Effector memory CD4-positive, alpha-beta T cell (primary cell): ENCODE results near the gene TRAPPC5.

ENCODE experiments used
- DNase-seq, 3 donors: peaks; one replicate each; pipeline ENCODE4 v3.0.0-alpha.2; 2020
- H3K27ac ChIP-seq: 2 replicates; pipeline ENCODE4 v1.7.0; 2013; ENCODE audit warnings: mild to moderate bottlenecking, low read length, moderate library complexity; ENCODE audit not compliant: insufficient read depth, poor library complexity, severe bottlenecking
- H3K27me3 ChIP-seq: replicated peaks from 2 replicates; pipeline ENCODE4 v1.7.0; 2013; ENCODE audit warnings: mild to moderate bottlenecking, low read length; ENCODE audit not compliant: insufficient read depth, control insufficient read depth, poor library complexity, severe bottlenecking
- H3K36me3 ChIP-seq: 2 replicates; pipeline ENCODE4 v1.7.0; 2013; ENCODE audit warnings: mild to moderate bottlenecking, low read length, moderate library complexity; ENCODE audit not compliant: control insufficient read depth, insufficient read depth
- H3K4me1 ChIP-seq: 2 replicates; pipeline ENCODE4 v1.7.0; 2013; ENCODE audit warnings: low read length, mild to moderate bottlenecking; ENCODE audit not compliant: control insufficient read depth, insufficient read depth, poor library complexity, severe bottlenecking
- H3K4me3 ChIP-seq: 2 replicates; pipeline ENCODE4 v1.7.0; 2013; ENCODE audit warnings: low read length, low read depth, mild to moderate bottlenecking; ENCODE audit not compliant: insufficient read depth, poor library complexity, severe bottlenecking
- H3K9me3 ChIP-seq: 2 replicates; pipeline ENCODE4 v1.7.0; 2013; ENCODE audit warnings: mild to moderate bottlenecking, low read length, moderate library complexity; ENCODE audit not compliant: control insufficient read depth

Gene TRAPPC5

DNA sequence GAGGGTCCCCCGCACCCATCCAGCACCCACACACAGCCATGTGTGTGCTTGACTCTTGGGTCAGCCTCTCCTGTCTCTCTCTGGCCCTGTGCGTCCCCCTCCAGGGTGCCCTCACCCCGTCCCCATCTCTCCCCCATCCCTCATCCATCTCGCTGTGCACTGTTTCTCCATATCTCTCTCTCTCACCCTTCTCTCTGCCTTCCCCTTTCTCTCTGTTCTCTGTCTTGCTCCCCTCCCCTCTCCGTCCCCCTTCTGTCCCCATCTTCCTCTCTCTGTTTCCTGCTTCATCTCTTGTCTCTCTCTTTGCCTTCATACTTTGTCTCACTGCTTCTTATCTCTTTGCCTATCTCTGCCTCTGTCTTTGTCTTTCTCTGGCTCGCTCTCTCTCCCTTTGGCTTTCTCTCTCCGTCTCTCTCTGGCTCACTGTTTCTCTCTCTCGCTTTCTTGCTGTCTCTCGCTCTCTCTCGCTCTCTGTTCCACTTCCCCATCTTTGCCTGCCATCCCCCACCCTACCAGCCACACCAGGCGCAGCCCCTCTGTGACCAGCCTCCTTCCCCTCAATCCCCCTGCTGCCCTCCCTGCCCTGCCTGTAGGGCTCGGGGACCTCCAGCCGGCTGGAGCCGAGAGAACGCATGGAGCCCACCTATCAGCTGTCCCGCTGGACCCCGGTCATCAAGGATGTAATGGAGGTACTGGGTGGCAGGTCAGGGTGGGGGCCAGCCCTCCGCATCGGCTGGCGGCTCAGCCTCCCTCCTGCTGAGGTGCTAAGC, 34.8 kb upstream of the TRAPPC5 start:
- Histone ChIP-seq H3K36me3 (peaks cover 19% of the 10 kb centered on the region), H3K9me3 (no peaks in the 10 kb centered on the region), H3K4me1 (no peaks in the 10 kb centered on the region), H3K27ac (no peak overlapping the region), H3K27me3 (no peaks in the 10 kb centered on the region), H3K4me3 (no peak overlapping the region)
- DNase-seq = no peak

DNA sequence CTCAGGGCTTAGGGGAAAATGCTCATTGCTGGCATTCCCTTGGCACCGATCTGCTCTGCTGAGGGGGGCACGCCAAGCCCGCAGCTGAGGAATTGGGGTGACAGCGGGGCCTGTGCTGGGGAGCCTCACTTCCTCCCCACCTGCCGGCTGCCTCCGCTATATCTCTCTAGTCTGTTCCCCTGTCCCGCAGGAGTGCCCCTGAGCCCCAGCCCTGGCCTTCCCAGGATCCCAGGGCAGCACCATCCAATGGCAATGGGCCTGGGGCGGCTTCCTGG, 34.3 kb upstream of the TRAPPC5 start:
- Histone ChIP-seq H3K27me3 (no peaks in the 10 kb centered on the region), H3K27ac (no peak overlapping the region), H3K4me3 (no peak overlapping the region), H3K4me1 (no peaks in the 10 kb centered on the region), H3K9me3 (no peaks in the 10 kb centered on the region), H3K36me3 (peaks cover 19% of the 10 kb centered on the region)
- DNase-seq = no peak

- H3K27me3 ChIP-seq = no peaks in the 10 kb centered on the region
- no peak overlapping the region for H3K27ac ChIP-seq
- no peak for DNase-seq
- H3K9me3 ChIP-seq = no peaks in the 10 kb centered on the region
- peaks cover 4% of the 10 kb centered on the region for H3K4me1 ChIP-seq
- H3K36me3 ChIP-seq = peaks cover 14% of the 10 kb centered on the region
- H3K4me3 ChIP-seq = no peak overlapping the region
Observed at GRCh38 chr19:7647156-7647555, 33.5 kb upstream of the TRAPPC5 start.

GRCh38 chr19:7648265-7649014, 32.2 kb upstream of the TRAPPC5 start:
- Histone ChIP-seq H3K36me3 (peaks cover 7% of the 10 kb centered on the region), H3K9me3 (no peaks in the 10 kb centered on the region), H3K4me1 (peaks cover 4% of the 10 kb centered on the region), H3K4me3 (no peak overlapping the region), H3K27ac (no peak overlapping the region), H3K27me3 (no peaks in the 10 kb centered on the region)
- DNase-seq = no peak

DNA sequence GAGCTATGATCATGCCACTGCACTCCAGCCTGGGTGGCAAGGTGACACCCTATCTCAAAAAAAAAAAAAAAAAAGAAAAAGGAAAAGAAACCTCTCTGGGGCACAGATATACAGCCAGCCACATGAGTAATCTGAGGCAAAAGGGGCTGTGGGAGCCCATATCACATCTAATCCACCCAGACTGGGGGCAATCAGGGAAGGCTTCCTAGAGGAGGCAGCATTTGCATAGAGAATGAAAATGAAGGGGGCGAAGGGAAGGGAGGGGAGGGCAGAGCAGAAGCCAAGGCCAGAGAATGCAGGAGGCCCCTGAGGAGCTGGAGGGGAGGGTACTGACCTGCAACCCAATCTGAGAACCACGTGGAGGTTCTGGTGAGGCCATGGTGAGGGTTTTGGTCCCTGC, 30.5 kb upstream of the TRAPPC5 start:
- Histone ChIP-seq H3K36me3 (peaks cover under 1% of the 10 kb centered on the region), H3K9me3 (no peaks in the 10 kb centered on the region), H3K27me3 (no peaks in the 10 kb centered on the region), H3K4me1 (peaks cover 4% of the 10 kb centered on the region), H3K4me3 (no peak overlapping the region), H3K27ac (no peak overlapping the region)
- DNase-seq = no peak

- H3K9me3 ChIP-seq = no peaks in the 10 kb centered on the region
- H3K4me1 ChIP-seq = peaks cover 4% of the 10 kb centered on the region
- peak overlapping the region; percentile 48 for H3K27ac ChIP-seq
- DNase-seq = peak; percentile 78 to 87 (median 86)
- peak overlapping the region; percentile 35 for H3K4me3 ChIP-seq
- H3K36me3 ChIP-seq = no peaks in the 10 kb centered on the region
- no peaks in the 10 kb centered on the region for H3K27me3 ChIP-seq
Observed at GRCh38 chr19:7652061-7652641, 28.5 kb upstream of the TRAPPC5 start.

DNA sequence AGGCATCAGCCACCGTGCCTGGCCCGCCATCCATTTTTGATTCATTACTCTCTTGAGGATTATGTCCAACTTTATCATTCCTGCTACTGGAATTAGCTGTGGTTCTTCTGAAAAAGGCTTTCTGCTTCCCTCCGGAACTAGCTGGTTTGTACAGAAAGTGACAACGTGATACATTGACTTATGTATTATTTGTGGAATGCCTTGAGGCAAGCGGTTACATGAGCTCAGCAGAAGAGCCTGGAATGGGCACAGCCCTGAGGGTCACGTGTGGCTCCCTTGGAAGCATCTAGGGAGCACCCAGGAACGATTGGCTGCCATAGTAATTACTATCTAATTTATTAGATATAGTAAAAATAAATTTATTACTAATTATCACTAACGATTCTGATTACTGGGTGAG, 26.2 kb upstream of the TRAPPC5 start:
- H3K9me3 ChIP-seq = no peaks in the 10 kb centered on the region
- peaks cover 11% of the 10 kb centered on the region for H3K4me1 ChIP-seq
- no peaks in the 10 kb centered on the region for H3K36me3 ChIP-seq
- H3K4me3 ChIP-seq = no peak overlapping the region
- no peak for DNase-seq
- no peaks in the 10 kb centered on the region for H3K27me3 ChIP-seq
- no peak overlapping the region for H3K27ac ChIP-seq

GRCh38 chr19:7655581-7655980, 25.1 kb upstream of the TRAPPC5 start:
- Histone ChIP-seq H3K4me1 (peaks cover 11% of the 10 kb centered on the region), H3K4me3 (no peak overlapping the region), H3K9me3 (no peaks in the 10 kb centered on the region), H3K36me3 (no peaks in the 10 kb centered on the region), H3K27me3 (no peaks in the 10 kb centered on the region), H3K27ac (no peak overlapping the region)
- DNase-seq = no peak

DNA sequence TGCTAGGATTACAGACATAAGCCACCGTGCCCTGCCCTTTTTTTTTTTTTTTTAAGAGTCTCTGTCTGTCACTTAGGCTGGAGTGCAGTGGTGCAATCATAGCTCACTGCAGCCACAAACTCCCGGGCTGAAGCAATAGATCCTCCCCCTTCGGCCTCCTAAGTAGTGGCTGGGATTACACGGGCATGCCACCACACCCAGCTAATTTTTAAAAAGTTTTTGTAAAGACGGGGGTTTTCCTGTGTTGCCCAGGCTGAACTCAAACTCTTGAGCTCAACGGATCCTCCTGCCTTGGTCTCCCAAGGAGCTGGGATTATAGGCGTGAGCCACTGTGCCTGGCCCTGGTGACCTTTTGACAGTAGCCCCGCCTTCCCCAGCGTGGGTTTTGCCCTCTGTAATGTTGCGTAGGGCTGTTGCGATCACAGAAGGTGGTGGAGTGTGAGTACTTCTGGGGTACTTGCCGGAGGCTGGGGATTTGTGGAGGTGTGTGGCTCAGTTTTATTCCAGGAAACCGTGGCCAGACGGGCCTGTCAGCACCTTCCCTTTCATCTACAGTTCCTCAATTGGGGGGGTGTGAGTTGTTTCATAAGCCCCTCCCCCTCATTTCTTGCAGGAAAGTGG, 23.4 kb upstream of the TRAPPC5 start:
- H3K9me3 ChIP-seq = no peaks in the 10 kb centered on the region
- no peak for DNase-seq
- H3K36me3 ChIP-seq = no peaks in the 10 kb centered on the region
- no peak overlapping the region for H3K4me3 ChIP-seq
- no peak overlapping the region for H3K27ac ChIP-seq
- H3K4me1 ChIP-seq = peaks cover 7% of the 10 kb centered on the region
- no peaks in the 10 kb centered on the region for H3K27me3 ChIP-seq

GRCh38 chr19:7658219-7658686, 22.4 kb upstream of the TRAPPC5 start:
- peak overlapping the region; percentile 9 for H3K4me3 ChIP-seq
- DNase-seq = no peak
- H3K27ac ChIP-seq = peak overlapping the region; percentile 27

More at GRCh38 chr19:7658219-7658686, 22.4 kb upstream of the TRAPPC5 start:
- Histone ChIP-seq H3K36me3 (no peaks in the 10 kb centered on the region), H3K4me1 (peaks cover 7% of the 10 kb centered on the region), H3K9me3 (no peaks in the 10 kb centered on the region), H3K27me3 (no peaks in the 10 kb centered on the region)
